Measurements from ENCODE around the gene LCN1. TPM values are rescaled to one million over a fixed set of nuclear protein-coding genes. Genes with fewer than 3 reads are reported as not detected.

LCN1 gene
- polyA plus RNA-seq, 1 donor (not counting 4 experiments of a cell fraction or from before 2014, with no cell fraction given): not detected

DNA sequence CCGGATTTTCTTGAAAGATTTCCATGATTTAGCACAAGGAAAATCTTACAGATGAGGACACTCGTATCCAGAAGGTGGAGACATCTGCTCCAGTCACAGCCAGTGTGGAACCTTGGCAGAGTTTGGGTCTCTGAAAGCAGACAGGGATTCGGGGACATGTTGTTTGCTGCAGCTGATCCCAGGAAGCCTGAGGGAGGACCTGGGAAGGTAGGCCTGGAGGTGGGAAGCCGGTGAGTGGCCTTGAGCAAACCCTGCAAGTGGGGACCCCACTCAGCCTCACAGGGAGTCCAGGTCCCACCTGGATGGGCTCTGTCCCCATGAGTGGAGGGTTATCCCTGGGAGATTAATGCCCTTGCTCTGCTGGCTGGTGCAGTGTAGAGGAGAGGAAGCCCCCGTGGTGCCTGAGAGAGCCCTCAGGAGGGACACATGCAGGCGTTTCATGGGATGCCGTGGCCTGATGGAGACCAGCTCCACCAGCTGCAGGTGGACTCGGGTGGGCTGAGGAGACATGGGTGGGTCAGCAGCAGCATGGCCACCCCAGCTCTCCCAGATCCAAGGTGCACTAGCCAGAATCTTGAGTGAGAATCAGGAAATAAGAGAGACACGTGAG, 12.9 kb upstream of the LCN1 start:
- H3K4me2 ChIP-seq (ENCODE audit: control insufficient read depth, extremely low read depth, insufficient read depth, low read depth, low read length): no peak overlapping the region
- H3K79me2 ChIP-seq (ENCODE audit: control insufficient read depth, insufficient read depth, low read length): peaks cover 4% of the 10 kb centered on the region
- dilution Hi-C loops (cut with MboI; ENCODE audit: extremely low pct_ligation_motif_present, low sequenced_read_pairs): no loop called here
- H4K20me1 ChIP-seq (ENCODE audit: control insufficient read depth, extremely low read depth, insufficient read depth, low read length): peaks cover 5% of the 10 kb centered on the region
- H3K4me1 ChIP-seq (ENCODE audit: control insufficient read depth, extremely low read depth, insufficient read depth, low read length): peaks cover 13% of the 10 kb centered on the region
- DNase-seq (ENCODE audit: low read depth, low spot score): no peak
- no peak overlapping the region for H3K9ac ChIP-seq (ENCODE audit: control insufficient read depth, extremely low read depth, insufficient read depth, low read length)
- no peaks in the 10 kb centered on the region for H3K9me1 ChIP-seq (ENCODE audit: control insufficient read depth, extremely low read depth, insufficient read depth, low read length)
- H3K4me3 ChIP-seq (ENCODE audit: control insufficient read depth in 2 of 3, extremely low read depth in 1 of 3, insufficient read depth in 2 of 3, low read depth in 1 of 3, low read length in 3 of 3): no peak overlapping the region
- no peak overlapping the region for H2AFZ ChIP-seq (ENCODE audit: control insufficient read depth, low read length)
- no peak for FAIRE-seq
- no peaks in the 10 kb centered on the region for H3K9me3 ChIP-seq (ENCODE audit: control insufficient read depth, low read depth, low read length)
- peaks cover 14 to 17% of the 10 kb centered on the region in 2 experiments for H3K36me3 ChIP-seq (ENCODE audit: control insufficient read depth in 2 of 2, extremely low read depth in 1 of 2, insufficient read depth in 2 of 2, low read length in 2 of 2)
- no peak overlapping the region for H3K27ac ChIP-seq (ENCODE audit: control insufficient read depth, insufficient read depth, low read length)
- H3K27me3 ChIP-seq (ENCODE audit: control insufficient read depth, extremely low read depth, insufficient read depth, low read length): no peaks in the 10 kb centered on the region
- TF ChIP-seq CTCF (optimal IDR thresholded peaks at IDR 0.05 in 1 of 3, IDR thresholded peaks at IDR 0.05 in 1 of 3, conservative IDR thresholded peaks at IDR 0.05 in 1 of 3; ENCODE audit: extremely low read depth in 1 of 3, insufficient read depth in 2 of 3, low read length in 3 of 3) (no peak), EZH2 (IDR thresholded peaks at IDR 0.05; ENCODE audit: low read length) (no peak)

DNA sequence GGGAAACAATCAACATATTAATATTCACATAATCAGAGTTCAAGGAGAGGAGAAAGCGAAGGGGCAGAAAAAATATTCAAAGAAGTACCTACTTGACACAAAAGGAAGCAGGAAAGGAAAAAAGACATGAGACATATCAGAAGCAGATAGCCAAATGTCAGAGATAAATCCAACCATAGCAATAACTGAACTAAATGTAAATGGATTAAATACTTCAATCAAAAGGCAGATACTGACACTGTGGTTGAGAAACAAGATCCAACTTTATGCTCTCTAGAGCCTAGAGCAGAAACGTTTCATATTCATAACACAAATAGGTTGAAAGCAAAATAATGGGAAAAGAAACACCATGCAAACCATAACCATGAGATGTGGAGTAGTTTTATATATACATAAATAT, 11.8 kb upstream of the LCN1 start:
- no peak overlapping the region for H2AFZ ChIP-seq (ENCODE audit: control insufficient read depth, low read length)
- H3K4me3 ChIP-seq (ENCODE audit: control insufficient read depth in 2 of 3, extremely low read depth in 1 of 3, insufficient read depth in 2 of 3, low read depth in 1 of 3, low read length in 3 of 3): no peak overlapping the region
- no peak overlapping the region for H3K9ac ChIP-seq (ENCODE audit: control insufficient read depth, extremely low read depth, insufficient read depth, low read length)
- dilution Hi-C loops (cut with MboI; ENCODE audit: extremely low pct_ligation_motif_present, low sequenced_read_pairs): no loop called here
- H3K9me1 ChIP-seq (ENCODE audit: control insufficient read depth, extremely low read depth, insufficient read depth, low read length): no peaks in the 10 kb centered on the region
- peaks cover 13% of the 10 kb centered on the region for H3K4me1 ChIP-seq (ENCODE audit: control insufficient read depth, extremely low read depth, insufficient read depth, low read length)
- no peaks in the 10 kb centered on the region for H3K79me2 ChIP-seq (ENCODE audit: control insufficient read depth, insufficient read depth, low read length)
- peaks cover 4% of the 10 kb centered on the region for H4K20me1 ChIP-seq (ENCODE audit: control insufficient read depth, extremely low read depth, insufficient read depth, low read length)
- no peak for DNase-seq (ENCODE audit: low read depth, low spot score)
- no peaks in the 10 kb centered on the region for H3K27me3 ChIP-seq (ENCODE audit: control insufficient read depth, extremely low read depth, insufficient read depth, low read length)
- peaks cover 7 to 8% of the 10 kb centered on the region in 2 experiments for H3K36me3 ChIP-seq (ENCODE audit: control insufficient read depth in 2 of 2, extremely low read depth in 1 of 2, insufficient read depth in 2 of 2, low read length in 2 of 2)
- no peaks in the 10 kb centered on the region for H3K9me3 ChIP-seq (ENCODE audit: control insufficient read depth, low read depth, low read length)
- no peak for FAIRE-seq
- TF ChIP-seq CTCF (optimal IDR thresholded peaks at IDR 0.05 in 1 of 3, IDR thresholded peaks at IDR 0.05 in 1 of 3, conservative IDR thresholded peaks at IDR 0.05 in 1 of 3; ENCODE audit: extremely low read depth in 1 of 3, insufficient read depth in 2 of 3, low read length in 3 of 3) (no peak), EZH2 (IDR thresholded peaks at IDR 0.05; ENCODE audit: low read length) (no peak)
- H3K27ac ChIP-seq (ENCODE audit: control insufficient read depth, insufficient read depth, low read length): no peak overlapping the region
- H3K4me2 ChIP-seq (ENCODE audit: control insufficient read depth, extremely low read depth, insufficient read depth, low read depth, low read length): no peak overlapping the region
